Upper lobe of left lung (tissue), 4 donors: ENCODE measurements around the gene ATAD2B.

Experiments
- EP300 ChIP-seq, 4 donors: sonication (generic); formaldehyde crosslinking; IDR thresholded peaks; one replicate each; pipeline ENCODE4 v1.5.1; 2017; ENCODE audit warnings: antibody characterized with exemption in 4 of 4, control low read depth in 2 of 4
- POLR2A ChIP-seq, 4 donors: fragments of 450-650 bp; IDR thresholded peaks; one replicate each; pipeline ENCODE4 v1.5.1; 2016 to 2017; ENCODE audit warnings: antibody characterized with exemption in 4 of 4, mild to moderate bottlenecking in 2 of 4
- TF ChIP-seq, protein P1 (sequence below), 6 experiments: fragments of 450-650 bp in 4 of 6; fragments of 200-600 bp in 2 of 6; sonication (generic) in 2 of 6; IDR thresholded peaks; one replicate each; pipeline ENCODE4 v1.5.1; 2016 to 2019; ENCODE audit warnings: antibody characterized with exemption in 6 of 6

DNA sequence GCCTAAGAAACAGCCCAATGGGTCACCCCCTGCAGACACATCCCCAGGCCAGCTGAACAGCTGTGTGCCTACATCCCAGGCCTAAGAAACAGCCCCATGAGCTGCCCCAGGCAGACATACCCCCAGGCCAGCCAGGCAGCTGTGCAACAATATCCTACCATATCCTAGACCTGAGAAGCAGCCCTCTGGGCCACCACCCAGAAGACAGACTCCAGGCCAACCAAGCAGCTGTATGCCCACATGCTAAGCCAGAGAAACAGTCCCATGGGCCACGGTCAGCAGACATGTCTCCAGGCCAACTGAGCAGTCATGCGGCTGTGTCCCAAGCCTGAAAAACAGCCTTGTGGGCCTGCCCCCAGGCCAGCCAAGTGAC is 205.5 kb downstream of the ATAD2B start:
- TF ChIP-seq, protein P1, sequence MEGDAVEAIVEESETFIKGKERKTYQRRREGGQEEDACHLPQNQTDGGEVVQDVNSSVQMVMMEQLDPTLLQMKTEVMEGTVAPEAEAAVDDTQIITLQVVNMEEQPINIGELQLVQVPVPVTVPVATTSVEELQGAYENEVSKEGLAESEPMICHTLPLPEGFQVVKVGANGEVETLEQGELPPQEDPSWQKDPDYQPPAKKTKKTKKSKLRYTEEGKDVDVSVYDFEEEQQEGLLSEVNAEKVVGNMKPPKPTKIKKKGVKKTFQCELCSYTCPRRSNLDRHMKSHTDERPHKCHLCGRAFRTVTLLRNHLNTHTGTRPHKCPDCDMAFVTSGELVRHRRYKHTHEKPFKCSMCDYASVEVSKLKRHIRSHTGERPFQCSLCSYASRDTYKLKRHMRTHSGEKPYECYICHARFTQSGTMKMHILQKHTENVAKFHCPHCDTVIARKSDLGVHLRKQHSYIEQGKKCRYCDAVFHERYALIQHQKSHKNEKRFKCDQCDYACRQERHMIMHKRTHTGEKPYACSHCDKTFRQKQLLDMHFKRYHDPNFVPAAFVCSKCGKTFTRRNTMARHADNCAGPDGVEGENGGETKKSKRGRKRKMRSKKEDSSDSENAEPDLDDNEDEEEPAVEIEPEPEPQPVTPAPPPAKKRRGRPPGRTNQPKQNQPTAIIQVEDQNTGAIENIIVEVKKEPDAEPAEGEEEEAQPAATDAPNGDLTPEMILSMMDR (IDR thresholded peaks at IDR 0.05) = no peak
- no peak for TF ChIP-seq POLR2A (IDR thresholded peaks at IDR 0.05)
- TF ChIP-seq EP300 (IDR thresholded peaks at IDR 0.05) = no peak
